ENCODE results near the gene GPX5. TPM values are rescaled to one million over a fixed set of nuclear protein-coding genes. Genes with fewer than 3 reads are reported as not detected.
"Not testable (repeated sequence)": the region's sequence is repeated elsewhere in the genome, so short reads cannot be mapped to it uniquely, and the experiment has no call there.

The GPX5 gene
- total RNA-seq, 1 experiment from 2014 or later = not detected

DNA sequence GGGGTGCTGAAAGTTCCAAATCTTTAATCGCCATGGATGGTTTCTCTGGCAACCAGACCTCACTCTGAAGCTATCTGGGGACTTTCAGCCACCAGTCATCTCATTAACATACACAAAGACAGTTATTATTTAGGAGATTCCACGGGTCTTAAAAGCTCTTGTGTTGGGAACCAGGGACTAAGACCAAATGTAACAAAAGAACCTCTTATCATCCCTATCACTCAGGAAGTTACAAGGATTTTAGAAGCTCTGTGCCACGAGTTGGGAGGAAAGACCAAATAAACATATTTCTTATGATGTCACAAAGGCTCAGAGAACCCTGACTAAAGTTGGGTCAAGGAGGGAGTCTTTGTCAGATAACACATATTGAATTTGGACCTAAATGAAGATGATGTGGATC lies 27.8 kb upstream of the GPX5 start:
- ChIA-PET CTCF (no interaction called here), POLR2A (ENCODE audit: low non-redundant PET) (no interaction called here)
- intact Hi-C loops (cut with micrococcal nuclease; ENCODE audit: unreplicated experiment) = loop anchor here (2.0 kb wide), 1 partner anchor 187 kb away; no protein-coding TSS in a partner anchor
- no peaks in the 10 kb centered on the region for H3K4me1 ChIP-seq (ENCODE audit: insufficient read depth, low read length, poor library complexity, severe bottlenecking)
- DNase-seq (ENCODE audit: low spot score) = no peak
- H3K36me3 ChIP-seq (ENCODE audit: insufficient read depth, low read length, poor library complexity, severe bottlenecking) = no peaks in the 10 kb centered on the region
- no TSS peak for BruUV-seq (replicated peaks)
- H3K9me3 ChIP-seq (ENCODE audit: low read depth, low read length, poor library complexity, severe bottlenecking) = no peaks in the 10 kb centered on the region
- no peak overlapping the region for H3K27ac ChIP-seq (ENCODE audit: low read depth, low read length, poor library complexity, severe bottlenecking)
- no peaks in the 10 kb centered on the region for H3K27me3 ChIP-seq (replicated peaks; ENCODE audit: insufficient read depth, low read depth, low read length, poor library complexity)
- H3K4me3 ChIP-seq (ENCODE audit: low read depth, low read length, poor library complexity, severe bottlenecking) = no peak overlapping the region
- TF ChIP-seq CTCF (conservative IDR thresholded peaks at IDR 0.05; ENCODE audit: low read depth, low read length) (no peak), EZH2 (IDR thresholded peaks at IDR 0.05; ENCODE audit: borderline replicate concordance, low read depth, low read length, poor library complexity, severe bottlenecking) (no peak)

GRCh38 chr6:28501259-28501658 lies 24.4 kb upstream of the GPX5 start:
- no peaks in the 10 kb centered on the region for H3K27me3 ChIP-seq (replicated peaks; ENCODE audit: insufficient read depth, low read depth, low read length, poor library complexity)
- POLR2A ChIA-PET (ENCODE audit: low non-redundant PET) = no interaction called here
- no peaks in the 10 kb centered on the region for H3K9me3 ChIP-seq (ENCODE audit: low read depth, low read length, poor library complexity, severe bottlenecking)
- TF ChIP-seq CTCF (conservative IDR thresholded peaks at IDR 0.05; ENCODE audit: low read depth, low read length) = no peak
- no peak for TF ChIP-seq EZH2 (IDR thresholded peaks at IDR 0.05; ENCODE audit: borderline replicate concordance, low read depth, low read length, poor library complexity, severe bottlenecking)
- H3K4me3 ChIP-seq (ENCODE audit: low read depth, low read length, poor library complexity, severe bottlenecking) = no peak overlapping the region
- no peak overlapping the region for H3K27ac ChIP-seq (ENCODE audit: low read depth, low read length, poor library complexity, severe bottlenecking)
- no TSS peak for BruUV-seq (replicated peaks)
- intact Hi-C loops (cut with micrococcal nuclease; ENCODE audit: unreplicated experiment) = no loop called here
- no peak for DNase-seq (ENCODE audit: low spot score)
- no peaks in the 10 kb centered on the region for H3K4me1 ChIP-seq (ENCODE audit: insufficient read depth, low read length, poor library complexity, severe bottlenecking)
- CTCF ChIA-PET = no interaction called here
- no peaks in the 10 kb centered on the region for H3K36me3 ChIP-seq (ENCODE audit: insufficient read depth, low read length, poor library complexity, severe bottlenecking)

- H3K36me3 ChIP-seq (ENCODE audit: insufficient read depth, low read length, poor library complexity, severe bottlenecking); H3K4me3 ChIP-seq (ENCODE audit: low read depth, low read length, poor library complexity, severe bottlenecking); POLR2A ChIA-PET (ENCODE audit: low non-redundant PET); CTCF ChIA-PET; DNase-seq (ENCODE audit: low spot score); H3K27ac ChIP-seq (ENCODE audit: low read depth, low read length, poor library complexity, severe bottlenecking); intact Hi-C loops (cut with micrococcal nuclease; ENCODE audit: unreplicated experiment); H3K4me1 ChIP-seq (ENCODE audit: insufficient read depth, low read length, poor library complexity, severe bottlenecking); H3K9me3 ChIP-seq (ENCODE audit: low read depth, low read length, poor library complexity, severe bottlenecking); H3K27me3 ChIP-seq (replicated peaks; ENCODE audit: insufficient read depth, low read depth, low read length, poor library complexity); BruUV-seq (replicated peaks): not testable (repeated sequence)
Observed at GRCh38 chr6:28502136-28502535, 23.5 kb upstream of the GPX5 start.

GRCh38 chr6:28502709-28503305 lies 22.9 kb upstream of the GPX5 start:
- POLR2A ChIA-PET (ENCODE audit: low non-redundant PET); H3K36me3 ChIP-seq (ENCODE audit: insufficient read depth, low read length, poor library complexity, severe bottlenecking); H3K27me3 ChIP-seq (replicated peaks; ENCODE audit: insufficient read depth, low read depth, low read length, poor library complexity); H3K4me1 ChIP-seq (ENCODE audit: insufficient read depth, low read length, poor library complexity, severe bottlenecking); DNase-seq (ENCODE audit: low spot score); BruUV-seq (replicated peaks); H3K9me3 ChIP-seq (ENCODE audit: low read depth, low read length, poor library complexity, severe bottlenecking); H3K4me3 ChIP-seq (ENCODE audit: low read depth, low read length, poor library complexity, severe bottlenecking); intact Hi-C loops (cut with micrococcal nuclease; ENCODE audit: unreplicated experiment); CTCF ChIA-PET; H3K27ac ChIP-seq (ENCODE audit: low read depth, low read length, poor library complexity, severe bottlenecking): not testable (repeated sequence)
